ELF-1 (cell line): ENCODE results near the gene PYGO1.
"Not testable (repeated sequence)": the region's sequence is repeated elsewhere in the genome, so short reads cannot be mapped to it uniquely, and the experiment has no call there.

Experiments used
- DNase-seq: peaks from one replicate; pipeline ENCODE4 v3.0.0-alpha.2; 2016; ENCODE audit warnings: low read depth, low spot score

Gene PYGO1

DNA sequence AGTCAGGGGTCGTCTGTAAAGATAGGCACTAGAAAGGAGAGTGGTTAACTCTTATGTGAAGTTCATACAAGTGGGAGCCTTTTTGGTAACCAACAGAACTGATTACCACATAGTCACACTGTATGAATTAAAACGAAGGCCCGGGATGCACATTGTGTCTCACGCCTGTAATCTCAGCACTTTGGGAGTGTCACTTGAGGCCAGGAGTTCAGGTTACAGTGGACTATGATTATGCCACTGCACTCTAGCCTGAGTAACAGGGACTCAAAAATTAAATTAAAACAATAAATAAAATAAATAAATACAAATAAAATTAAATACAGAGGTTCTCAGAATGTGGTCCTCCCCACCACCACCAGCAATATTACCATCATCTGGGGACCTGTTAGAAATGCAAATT is 80.6 kb downstream of the PYGO1 start:
- DNase-seq, result no peak

DNA sequence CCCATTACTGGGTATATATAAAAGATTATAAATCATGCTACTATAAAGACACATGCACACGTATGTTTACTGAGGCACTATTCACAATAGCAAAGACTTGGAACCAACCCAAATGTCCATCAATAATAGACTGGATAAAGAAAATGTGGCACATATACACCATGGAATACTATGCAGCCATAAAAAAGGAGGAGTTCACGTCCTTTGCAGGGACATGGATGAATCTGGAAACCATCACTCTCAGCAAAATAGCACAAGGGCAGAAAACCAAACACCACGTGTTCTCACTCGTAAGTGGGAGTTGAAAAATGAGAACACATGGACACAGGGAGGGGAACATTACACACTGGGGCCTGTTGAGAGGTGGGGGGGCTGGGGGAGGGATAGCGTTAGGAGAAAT is 82.7 kb downstream of the PYGO1 start:
- not testable (repeated sequence) for DNase-seq

DNA sequence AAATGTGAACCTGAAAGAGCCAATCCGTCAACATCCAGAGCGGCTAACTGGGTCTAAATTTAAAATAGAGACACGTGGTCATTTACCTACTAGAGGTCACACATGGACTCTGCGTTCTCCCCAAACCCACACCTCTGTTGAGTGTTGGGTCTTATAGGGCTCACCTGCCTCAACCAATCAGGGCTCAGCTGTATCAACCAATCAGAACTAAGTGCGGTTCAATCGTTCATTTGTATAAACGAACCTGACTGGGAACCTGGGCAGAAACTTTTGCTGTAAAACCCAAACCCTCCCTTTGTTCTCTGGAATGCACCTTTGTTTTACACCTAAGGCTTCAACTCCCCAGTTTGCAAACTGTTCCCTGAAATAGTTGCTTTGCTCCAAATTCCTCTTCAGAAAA is 89.0 kb downstream of the PYGO1 start:
- DNase-seq, result no peak

DNA sequence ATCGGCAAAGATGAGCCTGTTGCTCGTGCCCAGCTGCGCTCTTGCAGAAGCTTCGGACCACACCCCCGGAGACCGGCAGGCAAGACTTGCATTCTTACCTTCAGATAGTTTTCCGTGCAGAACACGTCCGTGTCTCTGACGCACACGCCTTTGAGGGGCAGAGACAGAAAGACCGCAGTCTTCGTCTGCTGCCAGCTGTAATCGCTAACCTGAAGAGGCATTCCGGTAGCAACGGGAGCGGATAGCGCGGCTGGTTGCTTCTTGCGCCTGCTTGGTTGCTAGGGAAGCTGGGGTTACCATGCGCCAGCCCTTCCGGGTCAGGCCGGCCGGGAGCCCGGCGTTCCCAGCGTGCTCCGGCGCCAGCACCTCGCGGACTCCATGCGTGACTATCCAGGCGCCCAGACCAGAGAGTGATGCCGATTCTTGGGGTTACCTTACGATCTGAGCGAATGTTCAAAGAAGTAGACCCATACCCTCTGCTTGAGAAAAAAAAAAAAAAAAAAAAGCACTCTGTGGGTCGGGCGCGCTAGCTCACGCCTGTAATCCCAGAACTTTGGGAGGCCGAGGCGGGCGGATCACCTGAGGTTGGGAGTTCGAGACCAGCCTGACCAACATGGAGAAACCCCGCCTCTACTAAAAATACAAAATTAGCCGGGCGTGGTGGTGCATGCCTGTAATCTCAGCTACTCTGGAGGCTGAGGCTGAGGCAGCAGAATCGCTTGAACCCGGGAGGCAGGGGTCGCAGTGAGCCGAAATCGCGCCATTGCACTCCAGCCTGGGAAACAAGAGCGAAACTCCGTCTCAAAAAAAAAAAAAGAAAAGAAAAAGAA is 89.8 kb downstream of the PYGO1 start:
- DNase-seq, result peak; percentile 94

DNA sequence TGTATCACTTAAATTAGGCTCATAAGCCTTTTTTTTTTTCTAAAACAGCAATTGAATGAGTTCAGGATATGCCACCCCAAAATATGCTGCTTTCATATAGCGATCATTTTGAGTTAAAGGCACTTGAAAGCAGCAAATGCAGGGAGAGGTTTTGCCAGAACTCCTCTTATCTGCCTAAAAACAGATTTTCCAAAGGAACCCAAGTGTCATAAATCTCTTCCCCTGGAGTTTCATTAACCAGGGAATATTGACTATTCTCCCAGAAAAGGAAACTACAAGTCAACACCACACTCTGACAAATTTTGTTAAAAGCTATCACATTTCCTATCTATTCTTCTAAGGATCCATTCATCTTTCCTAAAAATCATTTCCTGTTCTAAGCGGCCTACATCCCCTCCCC is 91.4 kb downstream of the PYGO1 start:
- DNase-seq, result no peak

DNA sequence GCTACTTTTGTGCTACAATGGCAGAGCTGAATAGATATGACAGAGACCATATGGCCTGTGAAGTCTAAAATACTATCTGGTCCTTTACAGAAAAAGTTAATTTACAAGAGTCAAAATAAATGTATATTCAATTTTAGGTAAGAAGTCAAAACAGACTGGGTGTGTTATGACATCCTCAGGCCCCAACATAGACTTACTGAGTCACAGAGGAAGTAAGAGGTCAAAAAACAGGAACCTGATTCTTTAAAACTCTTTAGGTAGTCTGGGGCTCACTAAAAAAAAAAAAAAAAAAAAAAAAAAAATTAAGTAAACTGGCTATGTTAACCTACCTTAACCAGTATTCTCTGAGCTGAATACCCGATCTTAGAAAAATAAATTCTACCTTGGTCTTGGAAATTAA is 93.2 kb downstream of the PYGO1 start:
- DNase-seq, result no peak

DNA sequence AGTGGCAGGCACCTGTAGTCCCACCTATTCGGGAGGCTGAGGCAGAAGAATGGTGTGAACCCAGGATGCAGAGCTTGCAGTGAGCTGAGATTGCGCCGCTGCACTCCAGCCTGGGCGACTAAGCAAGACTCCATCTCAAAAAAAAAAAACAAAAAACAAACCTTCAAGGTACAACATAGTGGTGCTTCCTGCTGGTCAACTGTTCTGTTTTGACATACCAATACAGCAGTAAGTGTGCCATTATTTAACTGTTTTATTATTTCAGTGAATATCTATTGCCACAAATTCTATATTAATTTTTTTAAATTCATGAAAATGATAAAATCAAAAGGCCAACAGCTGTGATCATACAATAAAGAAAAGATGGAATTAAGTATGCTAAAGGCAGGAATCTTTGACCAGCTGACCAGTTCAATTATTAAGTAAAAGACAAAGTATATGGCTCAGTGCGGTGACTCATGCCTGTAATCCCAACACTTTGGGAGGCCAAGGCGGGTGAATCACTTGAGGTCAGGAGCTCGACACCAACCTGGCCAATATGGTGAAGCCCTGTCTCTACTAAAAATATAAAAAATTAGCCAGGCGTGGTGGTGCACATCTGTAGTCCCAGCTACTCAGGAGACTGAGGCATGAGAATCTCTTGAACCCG is 99.1 kb downstream of the PYGO1 start:
- DNase-seq, result not testable (repeated sequence)
